Stimulated activated CD8-positive, alpha-beta memory T cell treated with anti-CD3 and anti-CD28 coated beads, Interleukin-2, amount 100 ng/mL, for 1 hour (primary cell): ENCODE data around the gene CELSR2.
"Not testable (repeated sequence)": the region's sequence is repeated elsewhere in the genome, so short reads cannot be mapped to it uniquely, and the experiment has no call there.

Source experiments
- DNase-seq, 2 donors: peaks; one replicate each; pipeline ENCODE4 v3.0.0-alpha.2; 2020; ENCODE audit warnings: low read depth in 2 of 2

The CELSR2 gene

GRCh38 chr1:109248797-109249629, at the start of gene CELSR2:
Gene CELSR2 (plus strand): TSS chr1:109249539. CDS start chr1:109250080, 541 bp downstream.
- peak in 1 of 2 donors; percentile 21 for DNase-seq

GRCh38 chr1:109199710-109200109, 49.6 kb upstream of the CELSR2 start:
- no peak for DNase-seq

GRCh38 chr1:109201123-109201703, 48.1 kb upstream of the CELSR2 start:
- DNase-seq = no peak

GRCh38 chr1:109204484-109204883, 44.9 kb upstream of the CELSR2 start:
- DNase-seq = no peak

- DNase-seq = no peak
These were observed 43.0 kb upstream of the CELSR2 start for GRCh38 chr1:109206339-109206738.

GRCh38 chr1:109207467-109208103, 41.8 kb upstream of the CELSR2 start:
- DNase-seq = no peak

- no peak for DNase-seq
These were observed 40.9 kb upstream of the CELSR2 start for GRCh38 chr1:109208394-109208793.

- no peak for DNase-seq
These were observed 40.4 kb upstream of the CELSR2 start for GRCh38 chr1:109208836-109209463.

- DNase-seq = no peak
These were observed 39.3 kb upstream of the CELSR2 start for GRCh38 chr1:109210058-109210457.

- no peak for DNase-seq
These were observed 36.0 kb upstream of the CELSR2 start for GRCh38 chr1:109213345-109213823.

- peak; percentile 71 to 78 for DNase-seq
These were observed 35.3 kb upstream of the CELSR2 start, which contains the start of gene SARS1 for GRCh38 chr1:109213824-109214693. Gene SARS1 (plus strand): TSS chr1:109213918. CDS start chr1:109213993, 75 bp downstream.

- no peak for DNase-seq
These were observed 34.4 kb upstream of the CELSR2 start for GRCh38 chr1:109214695-109215623.

- no peak for DNase-seq
These were observed 32.7 kb upstream of the CELSR2 start for GRCh38 chr1:109216662-109217061.

- no peak for DNase-seq
These were observed 30.8 kb upstream of the CELSR2 start for GRCh38 chr1:109218516-109218915.

- not testable (repeated sequence) for DNase-seq
These were observed 28.1 kb upstream of the CELSR2 start for GRCh38 chr1:109221201-109221600.

- no peak for DNase-seq
These were observed 24.0 kb upstream of the CELSR2 start for GRCh38 chr1:109225308-109225707.

- DNase-seq = no peak
These were observed 23.5 kb upstream of the CELSR2 start for GRCh38 chr1:109225711-109226445.

- no peak for DNase-seq
These were observed 21.2 kb upstream of the CELSR2 start for GRCh38 chr1:109228167-109228566.

- no peak for DNase-seq
These were observed 19.7 kb upstream of the CELSR2 start for GRCh38 chr1:109229531-109230127.
